Erythroblast (primary cell): Measurements from ENCODE around the gene KDM2A.

Source experiments
- GATA1 ChIP-seq: IDR thresholded peaks from 2 replicates; pipeline ENCODE4 v1.6.1; 2011; ENCODE audit warnings: low read depth, mild to moderate bottlenecking, control low read depth, low read length, moderate library complexity
- POLR2A ChIP-seq: IDR thresholded peaks from 2 replicates; pipeline ENCODE4 v1.6.1; 2011; ENCODE audit warnings: mild to moderate bottlenecking, low read length

- TF ChIP-seq POLR2A (no peak), GATA1 (no peak)
Measured at GRCh38 chr11:67256477-67257135, 137.5 kb downstream of the KDM2A start.
